ENCODE measurements around the gene DCLK1.

DNA sequence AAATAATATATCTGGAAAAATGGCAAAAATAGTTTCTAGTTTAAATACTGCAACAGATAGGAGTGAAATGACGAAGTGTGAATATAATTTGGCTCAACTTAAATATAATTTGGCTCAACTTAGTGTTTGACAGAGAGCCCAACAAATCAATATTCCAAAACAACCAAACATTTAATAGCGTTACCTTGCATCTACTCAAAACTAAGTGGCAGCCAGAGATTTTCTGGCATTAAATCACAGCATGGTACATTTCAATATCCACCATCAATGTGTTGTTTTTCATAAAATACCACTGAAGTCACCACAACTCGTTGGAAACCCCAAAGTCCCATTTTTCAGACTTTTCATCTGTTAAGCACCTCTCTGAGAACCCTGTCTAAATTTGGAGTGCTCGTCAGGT, 69.6 kb downstream of the DCLK1 start:
- TF ChIP-seq, protein P1, sequence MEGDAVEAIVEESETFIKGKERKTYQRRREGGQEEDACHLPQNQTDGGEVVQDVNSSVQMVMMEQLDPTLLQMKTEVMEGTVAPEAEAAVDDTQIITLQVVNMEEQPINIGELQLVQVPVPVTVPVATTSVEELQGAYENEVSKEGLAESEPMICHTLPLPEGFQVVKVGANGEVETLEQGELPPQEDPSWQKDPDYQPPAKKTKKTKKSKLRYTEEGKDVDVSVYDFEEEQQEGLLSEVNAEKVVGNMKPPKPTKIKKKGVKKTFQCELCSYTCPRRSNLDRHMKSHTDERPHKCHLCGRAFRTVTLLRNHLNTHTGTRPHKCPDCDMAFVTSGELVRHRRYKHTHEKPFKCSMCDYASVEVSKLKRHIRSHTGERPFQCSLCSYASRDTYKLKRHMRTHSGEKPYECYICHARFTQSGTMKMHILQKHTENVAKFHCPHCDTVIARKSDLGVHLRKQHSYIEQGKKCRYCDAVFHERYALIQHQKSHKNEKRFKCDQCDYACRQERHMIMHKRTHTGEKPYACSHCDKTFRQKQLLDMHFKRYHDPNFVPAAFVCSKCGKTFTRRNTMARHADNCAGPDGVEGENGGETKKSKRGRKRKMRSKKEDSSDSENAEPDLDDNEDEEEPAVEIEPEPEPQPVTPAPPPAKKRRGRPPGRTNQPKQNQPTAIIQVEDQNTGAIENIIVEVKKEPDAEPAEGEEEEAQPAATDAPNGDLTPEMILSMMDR (conservative IDR thresholded peaks at IDR 0.05 in 1 of 2, IDR thresholded peaks at IDR 0.05 in 1 of 2; ENCODE audit: extremely low read depth in 1 of 2, insufficient read depth in 1 of 2, low read depth in 1 of 2, low read length in 2 of 2): no peak
- no peak for TF ChIP-seq EZH2 (IDR thresholded peaks at IDR 0.05; ENCODE audit: borderline replicate concordance, low read length)
